ENCODE measurements around the gene SCD. TPM values are rescaled to one million over a fixed set of nuclear protein-coding genes. Genes with fewer than 3 reads are reported as not detected.

The SCD gene
- total and polyA plus RNA-seq, 4 donors: 43.4 to 1,255 (median 234) TPM

- no peak overlapping the region for H3K4me3 ChIP-seq (ENCODE audit: low read depth in 1 of 3, low read length in 3 of 3)
- WGBS: 80% methylated on average over 3 of the region's 3 CpGs
- H3K4me1 ChIP-seq (ENCODE audit: control insufficient read depth in 4 of 4, insufficient read depth in 4 of 4, low read length in 3 of 4): no peaks in the 10 kb centered on the region
- H3K36me3 ChIP-seq (ENCODE audit: control insufficient read depth in 4 of 4, insufficient read depth in 3 of 4, low read depth in 1 of 4, low read length in 3 of 4): no peaks in the 10 kb centered on the region
- no peak for DNase-seq (ENCODE audit: low spot score)
- H3K27me3 ChIP-seq (ENCODE audit: control insufficient read depth in 4 of 4, insufficient read depth in 4 of 4, low read length in 3 of 4): no peaks in the 10 kb centered on the region
- H3K27ac ChIP-seq (ENCODE audit: low read depth in 1 of 2, low read length in 2 of 2): no peak overlapping the region
- no peak for TF ChIP-seq JUND (IDR thresholded peaks at IDR 0.05)
- no peak for TF ChIP-seq RAD21 (IDR thresholded peaks at IDR 0.05)
- TF ChIP-seq, protein P1, sequence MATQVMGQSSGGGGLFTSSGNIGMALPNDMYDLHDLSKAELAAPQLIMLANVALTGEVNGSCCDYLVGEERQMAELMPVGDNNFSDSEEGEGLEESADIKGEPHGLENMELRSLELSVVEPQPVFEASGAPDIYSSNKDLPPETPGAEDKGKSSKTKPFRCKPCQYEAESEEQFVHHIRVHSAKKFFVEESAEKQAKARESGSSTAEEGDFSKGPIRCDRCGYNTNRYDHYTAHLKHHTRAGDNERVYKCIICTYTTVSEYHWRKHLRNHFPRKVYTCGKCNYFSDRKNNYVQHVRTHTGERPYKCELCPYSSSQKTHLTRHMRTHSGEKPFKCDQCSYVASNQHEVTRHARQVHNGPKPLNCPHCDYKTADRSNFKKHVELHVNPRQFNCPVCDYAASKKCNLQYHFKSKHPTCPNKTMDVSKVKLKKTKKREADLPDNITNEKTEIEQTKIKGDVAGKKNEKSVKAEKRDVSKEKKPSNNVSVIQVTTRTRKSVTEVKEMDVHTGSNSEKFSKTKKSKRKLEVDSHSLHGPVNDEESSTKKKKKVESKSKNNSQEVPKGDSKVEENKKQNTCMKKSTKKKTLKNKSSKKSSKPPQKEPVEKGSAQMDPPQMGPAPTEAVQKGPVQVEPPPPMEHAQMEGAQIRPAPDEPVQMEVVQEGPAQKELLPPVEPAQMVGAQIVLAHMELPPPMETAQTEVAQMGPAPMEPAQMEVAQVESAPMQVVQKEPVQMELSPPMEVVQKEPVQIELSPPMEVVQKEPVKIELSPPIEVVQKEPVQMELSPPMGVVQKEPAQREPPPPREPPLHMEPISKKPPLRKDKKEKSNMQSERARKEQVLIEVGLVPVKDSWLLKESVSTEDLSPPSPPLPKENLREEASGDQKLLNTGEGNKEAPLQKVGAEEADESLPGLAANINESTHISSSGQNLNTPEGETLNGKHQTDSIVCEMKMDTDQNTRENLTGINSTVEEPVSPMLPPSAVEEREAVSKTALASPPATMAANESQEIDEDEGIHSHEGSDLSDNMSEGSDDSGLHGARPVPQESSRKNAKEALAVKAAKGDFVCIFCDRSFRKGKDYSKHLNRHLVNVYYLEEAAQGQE (IDR thresholded peaks at IDR 0.05): no peak
- no peak for TF ChIP-seq CTCF (IDR thresholded peaks at IDR 0.05; ENCODE audit: low read depth, low read length, missing input control)
- no peak for TF ChIP-seq GABPA (IDR thresholded peaks at IDR 0.05 in 1 of 2, conservative IDR thresholded peaks at IDR 0.05 in 1 of 2)
- no peak for TF ChIP-seq RXRA (IDR thresholded peaks at IDR 0.05)
- no peak for TF ChIP-seq EGR1 (IDR thresholded peaks at IDR 0.05; ENCODE audit: low read depth in 2 of 2)
- TF ChIP-seq FOXA2 (IDR thresholded peaks at IDR 0.05): no peak
- TF ChIP-seq, protein P2, sequence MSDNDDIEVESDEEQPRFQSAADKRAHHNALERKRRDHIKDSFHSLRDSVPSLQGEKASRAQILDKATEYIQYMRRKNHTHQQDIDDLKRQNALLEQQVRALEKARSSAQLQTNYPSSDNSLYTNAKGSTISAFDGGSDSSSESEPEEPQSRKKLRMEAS (IDR thresholded peaks at IDR 0.05): no peak
- no peak for TF ChIP-seq TAF1 (conservative IDR thresholded peaks at IDR 0.05)
- TF ChIP-seq, protein P3, sequence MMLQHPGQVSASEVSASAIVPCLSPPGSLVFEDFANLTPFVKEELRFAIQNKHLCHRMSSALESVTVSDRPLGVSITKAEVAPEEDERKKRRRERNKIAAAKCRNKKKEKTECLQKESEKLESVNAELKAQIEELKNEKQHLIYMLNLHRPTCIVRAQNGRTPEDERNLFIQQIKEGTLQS (IDR thresholded peaks at IDR 0.05): no peak
- TF ChIP-seq NR2F2 (IDR thresholded peaks at IDR 0.05): no peak
- no peak for TF ChIP-seq YY1 (IDR thresholded peaks at IDR 0.05)
- no peak for TF ChIP-seq SP1 (IDR thresholded peaks at IDR 0.05)
- no peak for TF ChIP-seq HNF4G (IDR thresholded peaks at IDR 0.05)
- TF ChIP-seq HNF4A (conservative IDR thresholded peaks at IDR 0.05): no peak
- no peak for TF ChIP-seq FOXA1 (IDR thresholded peaks at IDR 0.05)
- TF ChIP-seq, protein P4, sequence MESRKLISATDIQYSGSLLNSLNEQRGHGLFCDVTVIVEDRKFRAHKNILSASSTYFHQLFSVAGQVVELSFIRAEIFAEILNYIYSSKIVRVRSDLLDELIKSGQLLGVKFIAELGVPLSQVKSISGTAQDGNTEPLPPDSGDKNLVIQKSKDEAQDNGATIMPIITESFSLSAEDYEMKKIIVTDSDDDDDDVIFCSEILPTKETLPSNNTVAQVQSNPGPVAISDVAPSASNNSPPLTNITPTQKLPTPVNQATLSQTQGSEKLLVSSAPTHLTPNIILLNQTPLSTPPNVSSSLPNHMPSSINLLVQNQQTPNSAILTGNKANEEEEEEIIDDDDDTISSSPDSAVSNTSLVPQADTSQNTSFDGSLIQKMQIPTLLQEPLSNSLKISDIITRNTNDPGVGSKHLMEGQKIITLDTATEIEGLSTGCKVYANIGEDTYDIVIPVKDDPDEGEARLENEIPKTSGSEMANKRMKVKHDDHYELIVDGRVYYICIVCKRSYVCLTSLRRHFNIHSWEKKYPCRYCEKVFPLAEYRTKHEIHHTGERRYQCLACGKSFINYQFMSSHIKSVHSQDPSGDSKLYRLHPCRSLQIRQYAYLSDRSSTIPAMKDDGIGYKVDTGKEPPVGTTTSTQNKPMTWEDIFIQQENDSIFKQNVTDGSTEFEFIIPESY (IDR thresholded peaks at IDR 0.05): no peak
- H3K9me3 ChIP-seq (ENCODE audit: control insufficient read depth in 4 of 4, low read length in 3 of 4): no peaks in the 10 kb centered on the region
- H3K9ac ChIP-seq (ENCODE audit: low read depth in 1 of 2, low read length in 2 of 2): no peak overlapping the region
Measured at GRCh38 chr10:100413173-100413572, 66.1 kb downstream of the SCD start.

Small RNAs within 50 kb of the gene (small RNA-seq; reads per million reads assigned to genes)
- not detected for gene RF00019

Other genes starting within 250 kb of the SCD start
- 10 to 100 TPM; 73.9 to 85.4 TPM for gene ERLIN1, start 161.2 kb upstream of the SCD start, total RNA-seq
- gene ERLIN1, start 161.2 kb upstream of the SCD start, polyA plus RNA-seq: 10 to 100 TPM; 21.7 to 66.2 TPM
- gene CHUK, start 117.6 kb upstream of the SCD start, total RNA-seq: 10 to 100 TPM; 18.3 to 25.9 TPM
- 1 to 10 TPM; 7.7 to 10.0 TPM for gene CHUK, start 117.6 kb upstream of the SCD start, polyA plus RNA-seq
- 10 to 100 TPM; 10.2 to 15.7 TPM for gene CWF19L1, start 79.6 kb upstream of the SCD start, total RNA-seq
- 1 to 10 TPM; 5.3 to 5.9 TPM for gene CWF19L1, start 79.6 kb upstream of the SCD start, polyA plus RNA-seq
- gene BLOC1S2, start 60.6 kb upstream of the SCD start, total RNA-seq: 10 to 100 TPM; 10.7 to 25.5 TPM
- gene BLOC1S2, start 60.6 kb upstream of the SCD start, polyA plus RNA-seq: 10 to 100 TPM; 18.9 to 25.2 TPM
- gene PKD2L1, start 17.0 kb upstream of the SCD start, total RNA-seq: under 1 TPM; 0.08 to 0.14 TPM
- gene PKD2L1, start 17.0 kb upstream of the SCD start, polyA plus RNA-seq: under 1 TPM; 0.06 to 0.15 TPM
- gene WNT8B, start 115.8 kb downstream of the SCD start, total RNA-seq: not detected
- not detected for gene WNT8B, start 115.8 kb downstream of the SCD start, polyA plus RNA-seq
- 1 to 10 TPM; 1.3 to 5.9 TPM for gene SEC31B, start 172.6 kb downstream of the SCD start, total RNA-seq
- gene SEC31B, start 172.6 kb downstream of the SCD start, polyA plus RNA-seq: 1 to 10 TPM; 1.7 to 6.6 TPM
- gene NDUFB8, start 182.6 kb downstream of the SCD start, total RNA-seq: 100 to 1,000 TPM in 1 of 2 donors, 10 to 100 TPM in 1; 72.4 to 142 TPM
- gene NDUFB8, start 182.6 kb downstream of the SCD start, polyA plus RNA-seq: 100 to 1,000 TPM; 256 to 297 TPM
- 10 to 100 TPM; 10.1 to 10.7 TPM for gene HIF1AN, start 188.7 kb downstream of the SCD start, total RNA-seq
- 1 to 10 TPM; 4.6 to 4.8 TPM for gene HIF1AN, start 188.7 kb downstream of the SCD start, polyA plus RNA-seq